Transverse colon (tissue), 3 donors: ENCODE measurements around the gene PRRG3.

Source experiments
- EP300 ChIP-seq: sonication (generic); formaldehyde crosslinking; IDR thresholded peaks from one replicate; pipeline ENCODE4 v1.6.1; 2017; ENCODE audit warnings: antibody characterized with exemption, low read depth
- POLR2A ChIP-seq: fragments of 450-650 bp; IDR thresholded peaks from one replicate; pipeline ENCODE4 v1.6.1; 2016; ENCODE audit warnings: antibody characterized with exemption, mild to moderate bottlenecking, moderate library complexity
- TF ChIP-seq, protein P1 (sequence below), 5 experiments: fragments of 200-600 bp in 3 of 5; fragments of 450-650 bp in 2 of 5; sonication (generic) in 3 of 5; IDR thresholded peaks; 1 replicate in 2 of 5; 2 replicates in 3 of 5; pipeline ENCODE4 v1.5.1; 2016 to 2017; ENCODE audit warnings: antibody characterized with exemption in 5 of 5, inconsistent platforms in 3 of 5, mild to moderate bottlenecking in 2 of 5, moderate library complexity in 1 of 5

DNA sequence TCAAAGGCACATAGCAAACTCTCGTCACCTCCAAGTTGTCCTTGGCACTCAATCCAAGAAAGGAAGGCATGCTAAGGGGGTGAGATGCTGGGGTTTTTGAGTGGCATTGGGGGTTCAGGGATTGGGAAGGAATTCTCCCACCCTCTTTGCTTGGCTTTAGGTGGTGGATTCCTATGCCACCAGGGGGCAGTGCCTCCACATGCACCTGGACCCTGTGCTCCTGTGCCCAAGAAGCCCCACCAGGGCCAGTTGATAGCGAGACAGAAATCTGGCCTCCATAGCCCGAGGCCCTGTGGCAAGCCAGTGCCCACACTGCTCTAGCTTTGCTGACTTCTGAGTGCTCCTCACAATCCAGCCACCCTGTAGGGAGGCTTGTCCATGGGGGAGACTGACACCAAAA lies 18.6 kb downstream of the PRRG3 start:
- TF ChIP-seq, protein P1, sequence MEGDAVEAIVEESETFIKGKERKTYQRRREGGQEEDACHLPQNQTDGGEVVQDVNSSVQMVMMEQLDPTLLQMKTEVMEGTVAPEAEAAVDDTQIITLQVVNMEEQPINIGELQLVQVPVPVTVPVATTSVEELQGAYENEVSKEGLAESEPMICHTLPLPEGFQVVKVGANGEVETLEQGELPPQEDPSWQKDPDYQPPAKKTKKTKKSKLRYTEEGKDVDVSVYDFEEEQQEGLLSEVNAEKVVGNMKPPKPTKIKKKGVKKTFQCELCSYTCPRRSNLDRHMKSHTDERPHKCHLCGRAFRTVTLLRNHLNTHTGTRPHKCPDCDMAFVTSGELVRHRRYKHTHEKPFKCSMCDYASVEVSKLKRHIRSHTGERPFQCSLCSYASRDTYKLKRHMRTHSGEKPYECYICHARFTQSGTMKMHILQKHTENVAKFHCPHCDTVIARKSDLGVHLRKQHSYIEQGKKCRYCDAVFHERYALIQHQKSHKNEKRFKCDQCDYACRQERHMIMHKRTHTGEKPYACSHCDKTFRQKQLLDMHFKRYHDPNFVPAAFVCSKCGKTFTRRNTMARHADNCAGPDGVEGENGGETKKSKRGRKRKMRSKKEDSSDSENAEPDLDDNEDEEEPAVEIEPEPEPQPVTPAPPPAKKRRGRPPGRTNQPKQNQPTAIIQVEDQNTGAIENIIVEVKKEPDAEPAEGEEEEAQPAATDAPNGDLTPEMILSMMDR (IDR thresholded peaks at IDR 0.05) = peak in 3 of 5 experiments; percentile 15 to 20 (median 18)
- no peak for TF ChIP-seq EP300
- no peak for TF ChIP-seq POLR2A
